ENCODE measurements around the gene EMP1. TPM values are rescaled to one million over a fixed set of nuclear protein-coding genes. Genes with fewer than 3 reads are reported as not detected.

Gene EMP1
- total RNA-seq, 1 donor from 2014 or later: not detected

DNA sequence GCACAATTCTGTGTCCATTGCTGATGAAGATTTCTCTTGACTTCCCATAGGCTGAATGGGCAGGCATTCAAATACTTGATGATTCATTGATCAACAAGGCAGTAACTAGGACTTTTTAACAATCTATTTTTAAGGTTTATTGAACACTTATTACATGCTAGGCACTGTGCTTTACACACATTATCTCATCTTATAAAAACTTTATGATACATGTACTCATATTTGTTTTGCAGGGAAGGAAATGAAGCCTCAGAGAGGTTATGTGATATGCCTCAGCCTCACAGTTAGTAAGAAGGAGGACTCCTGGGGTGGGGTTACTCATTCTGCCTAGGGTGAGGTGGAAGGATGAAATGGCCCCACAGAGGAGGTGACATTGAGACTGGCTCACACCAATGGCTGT lies 12.9 kb upstream of the EMP1 start:
- Mint-ChIP-seq H3K27me3 (peaks cover 19% of the 10 kb centered on the region), H3K4me1 (peaks cover 11% of the 10 kb centered on the region), H3K4me3 (no peak overlapping the region), H3K27ac (no peak overlapping the region), H3K36me3 (ENCODE audit: low read depth) (no peaks in the 10 kb centered on the region), H3K9me3 (no peaks in the 10 kb centered on the region)
- CTCF ChIA-PET: interaction anchor here (1.6 kb wide), 1 partner anchor 29 kb away, joined by 4 read pairs; no protein-coding TSS in a partner anchor
- no peak for TF ChIP-seq CTCF (IDR thresholded peaks at IDR 0.05)
- ATAC-seq (ENCODE audit: low read depth) (no peak), DNase-seq (no peak)
- intact Hi-C loops (cut with micrococcal nuclease): no loop called here
- POLR2A ChIA-PET: no interaction called here

- Mint-ChIP-seq H3K9me3 (no peaks in the 10 kb centered on the region), H3K4me1 (no peaks in the 10 kb centered on the region), H3K27ac (no peak overlapping the region), H3K4me3 (no peak overlapping the region), H3K27me3 (peaks cover 11% of the 10 kb centered on the region), H3K36me3 (ENCODE audit: low read depth) (no peaks in the 10 kb centered on the region)
- ATAC-seq (ENCODE audit: low read depth) (no peak), DNase-seq (no peak)
- ChIA-PET POLR2A (no interaction called here), CTCF (no interaction called here)
- no peak for TF ChIP-seq CTCF (IDR thresholded peaks at IDR 0.05)
- intact Hi-C loops (cut with micrococcal nuclease): no loop called here
Observed at GRCh38 chr12:13186302-13186701, 10.2 kb upstream of the EMP1 start.

GRCh38 chr12:13187399-13187798 lies 9.1 kb upstream of the EMP1 start:
- intact Hi-C loops (cut with micrococcal nuclease): no loop called here
- H3K9me3 Mint-ChIP-seq: no peaks in the 10 kb centered on the region
- no peak overlapping the region for H3K27ac Mint-ChIP-seq
- POLR2A ChIA-PET: no interaction called here
- no peak for ATAC-seq (ENCODE audit: low read depth)
- H3K36me3 Mint-ChIP-seq (ENCODE audit: low read depth): no peaks in the 10 kb centered on the region
- CTCF ChIA-PET: no interaction called here
- H3K4me3 Mint-ChIP-seq: no peak overlapping the region
- DNase-seq: no peak
- no peaks in the 10 kb centered on the region for H3K4me1 Mint-ChIP-seq
- H3K27me3 Mint-ChIP-seq: peaks cover 12% of the 10 kb centered on the region
- no peak for TF ChIP-seq CTCF (IDR thresholded peaks at IDR 0.05)

DNA sequence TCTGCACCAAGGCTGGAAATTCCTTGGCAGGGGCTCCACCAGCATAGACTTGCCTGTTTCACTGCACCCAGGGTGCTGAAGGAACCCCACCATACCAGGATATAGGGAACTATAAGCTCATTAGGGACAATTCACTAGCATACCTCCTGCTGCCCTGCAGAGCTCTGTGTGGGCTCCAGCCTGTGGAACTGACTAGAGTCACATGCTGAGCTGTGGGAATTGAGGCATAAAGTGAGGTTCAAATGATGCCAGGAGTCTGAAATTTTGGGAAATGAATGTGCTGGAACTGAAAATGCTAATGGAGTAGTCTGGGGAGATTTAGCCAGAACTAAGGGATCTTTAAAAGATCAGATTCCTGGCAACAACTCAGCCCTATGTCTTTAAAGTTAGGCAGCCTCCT lies 7.3 kb upstream of the EMP1 start:
- POLR2A ChIA-PET: no interaction called here
- intact Hi-C loops (cut with micrococcal nuclease): no loop called here
- no peaks in the 10 kb centered on the region for H3K9me3 Mint-ChIP-seq
- H3K36me3 Mint-ChIP-seq (ENCODE audit: low read depth): no peaks in the 10 kb centered on the region
- H3K27me3 Mint-ChIP-seq: peaks cover 18% of the 10 kb centered on the region
- no peak overlapping the region for H3K4me3 Mint-ChIP-seq
- H3K4me1 Mint-ChIP-seq: no peaks in the 10 kb centered on the region
- H3K27ac Mint-ChIP-seq: no peak overlapping the region
- no peak for DNase-seq
- TF ChIP-seq CTCF (IDR thresholded peaks at IDR 0.05): no peak
- CTCF ChIA-PET: interaction anchor here (0.8 kb wide), 1 partner anchor 19 kb away, joined by 3 read pairs; no protein-coding TSS in a partner anchor
- no peak for ATAC-seq (ENCODE audit: low read depth)

- ATAC-seq (ENCODE audit: low read depth) (no peak), DNase-seq (no peak)
- Mint-ChIP-seq H3K4me1 (peaks cover under 1% of the 10 kb centered on the region), H3K27ac (no peak overlapping the region), H3K27me3 (peaks cover 18% of the 10 kb centered on the region), H3K9me3 (no peaks in the 10 kb centered on the region), H3K36me3 (ENCODE audit: low read depth) (no peaks in the 10 kb centered on the region), H3K4me3 (no peak overlapping the region)
- intact Hi-C loops (cut with micrococcal nuclease): no loop called here
- TF ChIP-seq CTCF (IDR thresholded peaks at IDR 0.05): no peak
- CTCF ChIA-PET: no interaction called here
- POLR2A ChIA-PET: no interaction called here
Observed at GRCh38 chr12:13190275-13190674, 6.3 kb upstream of the EMP1 start.
